Esophagus squamous epithelium (tissue), 5 donors: Measurements from ENCODE around the gene MCU. TPM values are rescaled to one million over a fixed set of nuclear protein-coding genes. Genes with fewer than 3 reads are reported as not detected.

ENCODE experiments used
- DNase-seq: peaks from one replicate; lab custom pipeline; 2025; lab: John Stamatoyannopoulos, UW
- H3K27ac ChIP-seq, 4 donors: fragments of 200-600 bp; sonication (generic); one replicate each; pipeline ENCODE4 v1.5.1; 2016 to 2019; ENCODE audit warnings: mild to moderate bottlenecking in 1 of 4
- H3K27me3 ChIP-seq, 4 donors: fragments of 200-600 bp; sonication (generic); 1 replicate in 3 of 4; 2 replicates in 1 of 4; pipeline versions ENCODE4 v1.5.1 to v1.6.0; 2017 to 2021; ENCODE audit warnings: antibody characterized with exemption in 1 of 4
- H3K36me3 ChIP-seq, 3 donors: fragments of 200-600 bp; sonication (generic); one replicate each; pipeline ENCODE4 v1.5.1; 2016 to 2019
- H3K4me1 ChIP-seq, 3 donors: fragments of 200-600 bp; sonication (generic); one replicate each; pipeline ENCODE4 v1.5.1; 2017 to 2019
- H3K4me3 ChIP-seq, 4 donors: fragments of 200-600 bp; sonication (generic); 1 replicate in 3 of 4; 2 replicates in 1 of 4; pipeline ENCODE4 v1.5.1; 2016 to 2019; ENCODE audit warnings: mild to moderate bottlenecking in 2 of 4, moderate library complexity in 1 of 4
- H3K9me3 ChIP-seq, 3 donors: fragments of 200-600 bp; sonication (generic); one replicate each; pipeline ENCODE4 v1.5.1; 2016 to 2019
- CTCF ChIP-seq, 6 experiments: fragments of 450-650 bp in 4 of 6; fragments of 200-600 bp in 2 of 6; sonication (generic) in 2 of 6; IDR thresholded peaks; one replicate each; pipeline ENCODE4 v1.5.1; 2016 to 2019; ENCODE audit warnings: antibody characterized with exemption in 6 of 6, mild to moderate bottlenecking in 4 of 6, moderate library complexity in 4 of 6
- POLR2A ChIP-seq, 4 donors: fragments of 450-650 bp; IDR thresholded peaks; one replicate each; pipeline ENCODE4 v1.6.1; 2017; ENCODE audit warnings: antibody characterized with exemption in 4 of 4, mild to moderate bottlenecking in 4 of 4, moderate library complexity in 3 of 4
- WGBS, 2 donors: methylation state at CpG; one replicate each; pipeline ENCODE4 v1.1.5; 2018; 5-methylcytosine and 5-hydroxymethylcytosine counted together
- intact Hi-C: fragments of 100-400 bp; cut with DNase I; formaldehyde crosslinking; loops from one replicate; pipeline ENCODE4 v1.15.0; 2022
- total RNA-seq, 4 donors: library from RNA; depleted of rRNA; stranded (reverse); fragments of >200 nt; gene quantifications; one replicate each; pipeline ENCODE4 v1.1.0, GENCODE V29; 2016
- donor health status: DM: yes; HTN: yes; CAD: no.

Gene MCU
- total RNA-seq, 4 donors from 2014 or later = 19.9 to 30.0 (median 23.4) TPM

- Histone ChIP-seq H3K4me3 (no peak overlapping the region), H3K27me3 (no peaks in the 10 kb centered on the region), H3K4me1 (peaks cover 0 to 9% (median 0%) of the 10 kb centered on the region in 3 donors), H3K9me3 (no peaks in the 10 kb centered on the region), H3K27ac (no peak overlapping the region), H3K36me3 (peaks cover 0 to 46% (median 0%) of the 10 kb centered on the region in 3 donors)
- 91 to 95% methylated on average over 2 of the region's 2 CpGs for whole genome bisulfite sequencing, 2 donors
- DNase-seq = no peak
- TF ChIP-seq CTCF (IDR thresholded peaks at IDR 0.05) (no peak), POLR2A (IDR thresholded peaks at IDR 0.05) (no peak)
- intact Hi-C loops = no loop called here
Observed at GRCh38 chr10:72881291-72881690, 189.3 kb downstream of the MCU start.

DNA sequence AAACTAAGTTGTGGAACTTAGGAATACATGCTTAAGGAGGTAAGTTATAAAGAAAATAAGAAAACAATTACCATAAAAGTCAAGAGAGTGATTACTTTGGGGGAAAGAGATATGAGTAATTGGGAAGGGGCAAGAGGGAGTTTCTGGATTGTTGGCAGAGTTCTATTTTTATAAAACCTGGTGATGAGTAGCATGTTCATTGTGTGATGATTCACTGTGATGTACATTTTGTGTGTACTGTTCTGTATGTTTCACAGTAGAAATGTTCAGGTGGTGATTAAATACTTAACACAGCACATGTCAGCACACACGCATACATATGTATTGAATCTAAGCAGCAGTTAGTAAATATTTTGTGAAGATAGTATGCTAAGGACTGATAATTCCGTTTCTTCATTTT lies 191.9 kb downstream of the MCU start:
- H3K4me1 ChIP-seq = peaks cover 0 to 34% (median 0%) of the 10 kb centered on the region in 3 donors
- DNase-seq = no peak
- no peaks in the 10 kb centered on the region for H3K9me3 ChIP-seq
- intact Hi-C loops = no loop called here
- no peak overlapping the region for H3K27ac ChIP-seq
- no peak for TF ChIP-seq CTCF (IDR thresholded peaks at IDR 0.05)
- no peak for TF ChIP-seq POLR2A (IDR thresholded peaks at IDR 0.05)
- no peaks in the 10 kb centered on the region for H3K27me3 ChIP-seq
- H3K36me3 ChIP-seq = peaks cover 0 to 41% (median 0%) of the 10 kb centered on the region in 3 donors
- 82 to 86% methylated on average over 2 of the region's 2 CpGs for WGBS, 2 donors
- H3K4me3 ChIP-seq = no peak overlapping the region

DNA sequence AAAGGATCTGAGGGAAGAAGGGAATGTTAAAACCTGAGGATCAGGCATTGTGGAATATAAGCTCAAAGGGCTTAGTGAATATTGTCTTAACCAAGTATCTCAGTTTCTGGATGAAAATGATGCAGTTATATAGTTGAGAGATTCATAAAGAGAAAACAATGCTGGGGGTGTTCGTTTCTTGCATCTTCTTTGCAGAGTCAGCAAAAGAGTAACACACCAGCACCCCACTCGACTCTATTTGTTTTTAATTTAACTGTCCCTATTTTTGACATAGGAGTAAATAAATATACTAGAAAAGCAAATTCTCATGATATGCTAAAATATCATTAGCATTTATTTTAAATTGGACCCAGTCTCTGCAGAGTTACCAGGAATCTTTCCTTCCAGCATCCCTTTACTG lies 194.0 kb downstream of the MCU start:
- 84 to 91% methylated on average over 2 of the region's 2 CpGs for WGBS, 2 donors
- no peak for TF ChIP-seq CTCF (IDR thresholded peaks at IDR 0.05)
- TF ChIP-seq POLR2A (IDR thresholded peaks at IDR 0.05) = no peak
- no peak overlapping the region for H3K27ac ChIP-seq
- H3K4me1 ChIP-seq = peaks cover 0 to 44% (median 3%) of the 10 kb centered on the region in 3 donors
- H3K9me3 ChIP-seq = no peaks in the 10 kb centered on the region
- intact Hi-C loops = no loop called here
- DNase-seq = no peak
- H3K4me3 ChIP-seq = no peak overlapping the region
- H3K27me3 ChIP-seq = no peaks in the 10 kb centered on the region
- H3K36me3 ChIP-seq = peaks cover 0 to 33% (median 0%) of the 10 kb centered on the region in 3 donors

- H3K36me3 ChIP-seq = peaks cover 0 to 33% (median 0%) of the 10 kb centered on the region in 3 donors
- TF ChIP-seq POLR2A (IDR thresholded peaks at IDR 0.05) = no peak
- no peak for TF ChIP-seq CTCF (IDR thresholded peaks at IDR 0.05)
- WGBS, 2 donors = 23 to 33% methylated on average over 1 of the region's 1 CpG
- peaks cover 0 to 44% (median 3%) of the 10 kb centered on the region in 3 donors for H3K4me1 ChIP-seq
- H3K27ac ChIP-seq = peak overlapping the region in 3 of 4 donors; percentile 11 to 59 (median 40)
- no peak for DNase-seq
- no peaks in the 10 kb centered on the region for H3K9me3 ChIP-seq
- no peaks in the 10 kb centered on the region for H3K27me3 ChIP-seq
- intact Hi-C loops = no loop called here
- H3K4me3 ChIP-seq = no peak overlapping the region
Observed at GRCh38 chr10:72886621-72887020, 194.7 kb downstream of the MCU start.

DNA sequence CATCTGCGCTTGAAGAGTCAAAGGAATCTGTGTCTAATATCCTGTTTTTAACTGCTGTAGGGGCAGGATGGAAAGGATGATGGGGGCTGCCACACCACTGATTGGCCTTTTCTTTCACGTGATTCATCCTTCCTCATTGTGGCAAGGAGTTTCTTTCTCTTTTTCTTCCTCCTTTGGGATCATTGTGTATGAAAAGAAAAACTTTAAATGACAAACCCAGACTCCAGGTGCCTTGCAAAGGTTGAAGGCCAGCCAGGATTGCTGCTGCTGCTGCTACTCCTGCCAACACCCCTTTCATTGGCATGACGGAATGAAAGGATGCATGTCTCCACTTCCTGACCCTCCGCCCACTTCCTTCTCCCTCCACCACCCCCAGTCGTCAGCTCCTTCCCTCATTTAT lies 195.1 kb downstream of the MCU start:
- H3K27me3 ChIP-seq = no peaks in the 10 kb centered on the region
- peak overlapping the region in 2 of 4 donors; percentile 9 to 34 for H3K4me3 ChIP-seq
- no peaks in the 10 kb centered on the region for H3K9me3 ChIP-seq
- WGBS, 2 donors = 20 to 29% methylated on average over 5 of the region's 5 CpGs
- H3K36me3 ChIP-seq = peaks cover 0 to 33% (median 0%) of the 10 kb centered on the region in 3 donors
- peaks cover 0 to 44% (median 3%) of the 10 kb centered on the region in 3 donors for H3K4me1 ChIP-seq
- peak overlapping the region; percentile 11 to 59 (median 30) for H3K27ac ChIP-seq
- no peak for TF ChIP-seq POLR2A (IDR thresholded peaks at IDR 0.05)
- TF ChIP-seq CTCF (IDR thresholded peaks at IDR 0.05) = no peak
- intact Hi-C loops = no loop called here
- no peak for DNase-seq
